ENCODE data around the gene IL13RA2.

The IL13RA2 gene

GRCh38 chrX:115017455-115017854 is at the start of gene IL13RA2:
IL13RA2 (minus strand) TSS chrX:115017616; CDS start chrX:115017269, 347 bp downstream.
- FAIRE-seq = no peak

GRCh38 chrX:115065304-115065703 is 47.9 kb upstream of the IL13RA2 start:
- FAIRE-seq = no peak

- FAIRE-seq = no peak
Measured at GRCh38 chrX:115060013-115060412, 42.6 kb upstream of the IL13RA2 start.

- peak; percentile 90 for FAIRE-seq
Measured at GRCh38 chrX:115058276-115058675, 40.9 kb upstream of the IL13RA2 start.

- no peak for FAIRE-seq
Measured at GRCh38 chrX:115054876-115055275, 37.5 kb upstream of the IL13RA2 start.

- FAIRE-seq = no peak
Measured at GRCh38 chrX:115053223-115053622, 35.8 kb upstream of the IL13RA2 start.

- no peak for FAIRE-seq
Measured at GRCh38 chrX:115047715-115048114, 30.3 kb upstream of the IL13RA2 start.

- FAIRE-seq = no peak
Measured at GRCh38 chrX:115047181-115047580, 29.8 kb upstream of the IL13RA2 start.

GRCh38 chrX:115040417-115040816 is 23.0 kb upstream of the IL13RA2 start:
- no peak for FAIRE-seq

GRCh38 chrX:115038406-115038805 is 21.0 kb upstream of the IL13RA2 start:
- FAIRE-seq = no peak

- no peak for FAIRE-seq
Measured at GRCh38 chrX:115036029-115036428, 18.6 kb upstream of the IL13RA2 start.

- no peak for FAIRE-seq
Measured at GRCh38 chrX:115031989-115032388, 14.6 kb upstream of the IL13RA2 start.

GRCh38 chrX:115030625-115031024 is 13.2 kb upstream of the IL13RA2 start:
- no peak for FAIRE-seq

- FAIRE-seq = no peak
Measured at GRCh38 chrX:115029869-115030570, 12.6 kb upstream of the IL13RA2 start.

- FAIRE-seq = no peak
Measured at GRCh38 chrX:115029440-115029839, 12.0 kb upstream of the IL13RA2 start.

GRCh38 chrX:115023811-115024210 is 6.4 kb upstream of the IL13RA2 start:
- peak; percentile 59 for FAIRE-seq

GRCh38 chrX:115023139-115023538 is 5.7 kb upstream of the IL13RA2 start:
- no peak for FAIRE-seq

- no peak for FAIRE-seq
Measured at GRCh38 chrX:115021121-115021520, 3.7 kb upstream of the IL13RA2 start.

GRCh38 chrX:115018944-115019343 is 1.5 kb upstream of the IL13RA2 start:
- FAIRE-seq = no peak

GRCh38 chrX:115018040-115018647 is 728 bp upstream of the IL13RA2 start:
- no peak for FAIRE-seq

GRCh38 chrX:115013705-115014104 is 3.7 kb downstream of the IL13RA2 start:
- no peak for FAIRE-seq

- FAIRE-seq = no peak
Measured at GRCh38 chrX:115011428-115011827, 6.0 kb downstream of the IL13RA2 start.

- FAIRE-seq = no peak
Measured at GRCh38 chrX:114999906-115000305, 17.5 kb downstream of the IL13RA2 start.

GRCh38 chrX:114997779-114998178 is 19.6 kb downstream of the IL13RA2 start:
- no peak for FAIRE-seq

All from endometrium (tissue), 2 donors.